Right renal cortex interstitium (tissue), 3 donors: ENCODE data around the gene GJE1. TPM values are rescaled to one million over a fixed set of nuclear protein-coding genes. Genes with fewer than 3 reads are reported as not detected.

Source experiments
- DNase-seq, 3 donors: peaks; one replicate each; pipeline ENCODE4 v3.0.0-alpha.2; 2013; ENCODE audit warnings: low read depth in 3 of 3, low spot score in 2 of 3
- polyA plus RNA-seq, 3 donors: library from polyadenylated mRNA; unstranded; fragments of 120-200 nt; gene quantifications; one replicate each; pipeline ENCODE4 v1.2.1, GENCODE V29; 2013; ENCODE audit not compliant: insufficient read length in 3 of 3

GJE1 gene
- polyA plus RNA-seq, 3 donors: not detected

DNA sequence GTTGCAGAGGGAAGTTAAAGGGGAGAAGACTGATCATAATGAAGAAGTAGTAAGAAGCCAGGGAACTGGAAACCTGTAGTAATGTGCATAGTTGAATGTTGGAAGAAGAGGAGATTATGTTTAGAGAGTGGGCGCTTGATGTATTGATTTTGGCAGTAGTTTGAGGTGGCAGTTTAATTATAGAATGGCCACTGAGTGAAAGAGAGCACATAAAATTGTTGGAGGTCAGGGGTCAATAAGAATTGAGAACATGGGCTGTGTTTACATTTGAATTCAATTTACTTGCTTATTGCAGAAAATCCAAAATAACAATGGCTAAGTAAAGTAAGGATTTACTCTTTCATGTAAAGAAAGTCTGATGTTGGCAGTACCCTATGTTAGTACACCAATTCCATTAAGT lies 30.1 kb downstream of the GJE1 start:
- no peak for DNase-seq

DNA sequence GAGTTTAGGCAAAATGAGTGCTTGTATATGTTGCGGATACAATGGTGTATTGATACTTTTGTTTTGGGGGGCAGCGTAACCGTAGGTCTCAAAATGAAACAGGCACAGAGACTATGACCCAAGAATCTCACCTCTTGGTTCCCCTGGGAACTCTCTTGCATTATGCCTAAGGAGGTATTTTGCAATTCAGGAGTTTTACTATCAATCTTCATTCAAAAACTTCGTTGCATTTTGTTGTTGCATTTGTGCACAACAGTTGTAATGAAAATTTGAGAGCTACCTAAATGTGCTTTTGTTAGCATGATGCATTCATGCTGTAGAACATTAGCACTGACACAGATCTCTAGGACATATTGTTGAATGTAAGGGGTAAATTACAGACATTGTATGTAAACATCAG lies 32.5 kb downstream of the GJE1 start:
- DNase-seq: no peak

DNA sequence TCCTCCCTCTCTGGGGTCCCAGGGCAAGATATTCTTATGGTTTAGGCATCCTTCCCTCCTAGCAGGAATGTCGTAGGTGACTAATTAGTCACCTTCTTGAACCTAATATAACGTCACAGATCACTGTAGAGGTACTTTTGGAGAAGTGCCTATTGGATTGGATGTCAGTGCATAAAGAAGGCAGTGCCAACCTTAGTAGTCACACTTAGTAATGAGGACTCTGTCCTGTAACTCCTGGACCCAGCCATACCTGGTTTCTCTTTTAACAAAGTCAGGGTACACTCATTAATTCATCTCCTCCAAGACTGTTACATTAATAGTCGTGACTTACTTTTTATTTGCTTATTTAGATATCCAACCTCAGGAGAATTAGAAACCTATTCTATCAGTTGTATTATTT lies 34.3 kb downstream of the GJE1 start:
- no peak for DNase-seq

- DNase-seq: no peak
These were observed 34.8 kb downstream of the GJE1 start for GRCh38 chr6:142167486-142167885.

GRCh38 chr6:142171351-142171750 lies 38.6 kb downstream of the GJE1 start:
- DNase-seq: no peak

DNA sequence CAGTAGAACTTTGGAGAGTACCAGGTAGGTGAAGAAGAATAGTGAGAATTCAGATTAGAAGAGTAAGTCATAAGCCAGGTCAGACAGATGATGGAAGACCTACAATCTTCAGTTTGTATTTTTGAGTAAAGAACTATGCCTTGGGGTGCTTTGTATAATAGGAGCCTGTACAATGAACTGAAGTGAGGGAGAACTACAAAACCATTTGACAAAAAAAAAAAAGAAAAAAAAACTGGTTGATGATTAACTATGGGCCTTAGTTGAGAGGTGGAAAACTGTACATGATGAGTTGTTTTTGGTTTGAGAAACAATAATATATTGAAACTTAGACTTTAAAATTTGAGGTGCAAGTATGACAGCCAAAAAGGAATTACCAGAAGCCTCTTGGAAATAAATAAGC lies 40.0 kb downstream of the GJE1 start:
- no peak for DNase-seq

DNA sequence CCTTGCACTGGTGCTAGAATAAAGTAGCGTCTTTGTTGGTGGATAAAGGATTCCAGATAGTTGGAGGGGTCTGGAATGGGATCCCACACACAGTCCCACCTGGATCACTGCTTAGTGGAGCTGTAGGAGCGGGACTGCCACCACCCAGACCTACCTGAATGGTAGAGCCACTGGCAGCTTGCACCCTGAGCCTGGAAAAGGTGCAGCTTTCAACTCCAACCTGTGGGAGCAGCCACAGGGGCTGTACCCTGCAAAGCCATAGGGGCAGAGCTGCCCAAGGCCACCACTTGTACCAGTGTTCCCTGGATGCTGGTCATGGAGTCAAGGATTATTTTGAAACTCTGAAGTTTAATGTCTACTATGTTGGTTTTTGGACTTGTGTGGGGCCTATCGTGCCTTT lies 41.3 kb downstream of the GJE1 start:
- DNase-seq: no peak

- no peak for DNase-seq
These were observed 42.0 kb downstream of the GJE1 start for GRCh38 chr6:142174703-142175102.

GRCh38 chr6:142178129-142178528 lies 45.4 kb downstream of the GJE1 start:
- DNase-seq: no peak

DNA sequence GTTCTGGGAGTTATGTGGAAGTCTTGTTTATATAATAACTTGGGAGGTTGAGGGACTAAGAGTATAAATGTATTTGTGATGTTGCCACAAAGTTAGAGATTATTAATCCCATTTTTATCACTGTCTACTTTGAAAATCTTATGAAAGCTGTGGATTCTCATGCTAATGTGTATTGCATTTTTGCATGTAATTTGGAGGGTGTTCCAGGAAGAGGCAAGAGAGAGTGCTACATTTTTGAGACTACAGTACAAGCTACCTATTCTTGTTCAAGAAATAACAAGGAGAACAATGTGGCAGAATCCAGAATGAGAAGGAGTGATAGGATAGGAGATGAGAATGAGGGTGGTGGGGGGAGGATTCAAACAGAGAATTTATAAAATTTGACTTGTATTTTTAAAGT lies 49.3 kb downstream of the GJE1 start:
- no peak for DNase-seq

- DNase-seq: no peak
These were observed 50.6 kb downstream of the GJE1 start for GRCh38 chr6:142183351-142183750.

GRCh38 chr6:142184307-142184706 lies 51.6 kb downstream of the GJE1 start:
- no peak for DNase-seq

Other genes starting within 250 kb of the GJE1 start
- under 1 TPM; 0.26 to 0.40 (median 0.29) TPM for gene NMBR, start 14.2 kb downstream of the GJE1 start, polyA plus RNA-seq
- 10 to 100 TPM; 79.7 to 88.2 (median 83.3) TPM for gene VTA1, start 14.3 kb downstream of the GJE1 start, polyA plus RNA-seq
- gene ADGRG6, start 169.1 kb downstream of the GJE1 start, polyA plus RNA-seq: 10 to 100 TPM; 29.3 to 31.3 (median 30.0) TPM